VCaP (cell line): ENCODE results near the gene SLC44A5.
"Not testable (repeated sequence)": the region's sequence is repeated elsewhere in the genome, so short reads cannot be mapped to it uniquely, and the experiment has no call there.

Experiments used
- H3K27ac ChIP-seq: fragments of 450-650 bp; 2 replicates; pipeline ENCODE4 v1.5.1; 2017
- TF ChIP-seq, protein P1 (sequence below): fragments of 450-650 bp; conservative IDR thresholded peaks from 2 replicates; pipeline ENCODE4 v1.5.1; 2017; ENCODE audit warnings: mild to moderate bottlenecking, moderate library complexity

SLC44A5 gene

DNA sequence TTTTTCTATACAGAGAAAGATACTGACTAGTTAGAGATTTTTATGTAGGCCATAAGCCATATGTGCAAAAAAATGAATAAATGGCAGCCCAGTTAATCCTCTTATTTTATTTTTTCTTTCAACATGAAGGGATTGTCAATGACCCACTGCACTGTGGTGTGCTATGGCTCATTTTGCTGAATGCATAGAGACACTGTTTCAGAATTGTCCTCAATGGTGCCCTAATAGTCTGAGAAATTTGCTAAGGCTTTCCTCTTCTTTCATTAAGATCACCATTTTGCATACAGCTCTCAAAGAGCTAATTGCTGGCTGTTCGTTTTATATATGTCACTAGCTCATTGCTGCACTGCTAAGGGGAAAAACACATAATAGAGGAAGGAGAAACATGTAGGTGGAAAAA, 189.5 kb downstream of the SLC44A5 start:
- TF ChIP-seq, protein P1, sequence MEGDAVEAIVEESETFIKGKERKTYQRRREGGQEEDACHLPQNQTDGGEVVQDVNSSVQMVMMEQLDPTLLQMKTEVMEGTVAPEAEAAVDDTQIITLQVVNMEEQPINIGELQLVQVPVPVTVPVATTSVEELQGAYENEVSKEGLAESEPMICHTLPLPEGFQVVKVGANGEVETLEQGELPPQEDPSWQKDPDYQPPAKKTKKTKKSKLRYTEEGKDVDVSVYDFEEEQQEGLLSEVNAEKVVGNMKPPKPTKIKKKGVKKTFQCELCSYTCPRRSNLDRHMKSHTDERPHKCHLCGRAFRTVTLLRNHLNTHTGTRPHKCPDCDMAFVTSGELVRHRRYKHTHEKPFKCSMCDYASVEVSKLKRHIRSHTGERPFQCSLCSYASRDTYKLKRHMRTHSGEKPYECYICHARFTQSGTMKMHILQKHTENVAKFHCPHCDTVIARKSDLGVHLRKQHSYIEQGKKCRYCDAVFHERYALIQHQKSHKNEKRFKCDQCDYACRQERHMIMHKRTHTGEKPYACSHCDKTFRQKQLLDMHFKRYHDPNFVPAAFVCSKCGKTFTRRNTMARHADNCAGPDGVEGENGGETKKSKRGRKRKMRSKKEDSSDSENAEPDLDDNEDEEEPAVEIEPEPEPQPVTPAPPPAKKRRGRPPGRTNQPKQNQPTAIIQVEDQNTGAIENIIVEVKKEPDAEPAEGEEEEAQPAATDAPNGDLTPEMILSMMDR = no peak
- H3K27ac ChIP-seq = no peak overlapping the region

DNA sequence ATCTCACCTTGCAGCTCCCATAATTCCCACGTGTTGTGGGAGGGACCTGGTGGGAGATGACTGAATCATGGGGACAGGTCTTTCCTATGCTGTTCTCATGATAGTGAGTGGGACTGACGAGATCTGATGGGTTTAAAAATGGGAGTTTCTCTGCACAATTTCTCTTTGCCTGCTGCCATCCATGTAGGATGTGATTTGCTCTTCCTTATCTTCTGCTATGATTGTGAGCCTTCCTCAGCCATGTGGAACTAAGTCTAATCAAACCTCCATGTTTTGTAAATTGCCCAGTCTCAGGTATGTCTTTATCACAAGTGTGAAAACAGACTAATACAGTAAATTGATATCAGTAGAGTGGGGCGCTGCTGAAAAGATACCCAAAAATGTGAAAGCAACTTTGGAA, 195.7 kb downstream of the SLC44A5 start:
- no peak overlapping the region for H3K27ac ChIP-seq
- TF ChIP-seq, protein P1 = no peak

DNA sequence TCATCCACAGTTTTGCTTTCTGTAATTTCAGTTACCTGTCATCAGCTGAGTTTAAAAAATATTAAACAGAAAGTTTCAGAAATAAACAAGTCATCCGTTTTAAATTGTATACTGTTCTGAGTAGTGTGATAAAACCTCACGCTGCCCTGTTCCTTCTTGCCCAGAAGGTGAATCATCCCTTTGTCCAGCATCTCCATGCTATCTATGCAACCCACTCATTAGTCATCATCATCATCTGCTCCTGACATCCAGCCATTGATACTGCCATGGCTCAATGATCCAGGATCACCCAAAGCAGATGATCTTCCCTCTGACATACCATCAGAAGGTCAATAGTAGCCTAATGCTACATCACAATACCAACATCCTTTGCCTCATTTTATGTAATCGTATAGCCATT, 198.3 kb downstream of the SLC44A5 start:
- TF ChIP-seq, protein P1 = no peak
- H3K27ac ChIP-seq = no peak overlapping the region

DNA sequence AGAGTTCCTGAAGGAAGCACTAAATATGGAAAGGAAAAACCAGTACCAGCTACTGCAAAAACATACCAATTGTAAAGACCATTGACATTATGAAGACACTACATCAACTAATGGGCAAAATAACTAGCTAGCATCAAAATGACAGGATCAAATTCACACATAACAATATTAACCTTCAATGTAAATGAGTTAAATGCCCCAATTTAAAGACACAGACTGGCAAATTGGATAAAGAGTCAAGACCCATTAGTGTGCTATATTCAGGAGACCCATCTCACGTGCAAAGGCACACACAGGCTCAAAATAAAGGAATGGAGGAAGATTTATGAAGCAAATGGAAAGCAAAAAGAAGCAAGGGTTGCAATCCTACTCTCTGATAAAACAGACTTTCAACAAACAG, 206.2 kb downstream of the SLC44A5 start:
- H3K27ac ChIP-seq = not testable (repeated sequence)

DNA sequence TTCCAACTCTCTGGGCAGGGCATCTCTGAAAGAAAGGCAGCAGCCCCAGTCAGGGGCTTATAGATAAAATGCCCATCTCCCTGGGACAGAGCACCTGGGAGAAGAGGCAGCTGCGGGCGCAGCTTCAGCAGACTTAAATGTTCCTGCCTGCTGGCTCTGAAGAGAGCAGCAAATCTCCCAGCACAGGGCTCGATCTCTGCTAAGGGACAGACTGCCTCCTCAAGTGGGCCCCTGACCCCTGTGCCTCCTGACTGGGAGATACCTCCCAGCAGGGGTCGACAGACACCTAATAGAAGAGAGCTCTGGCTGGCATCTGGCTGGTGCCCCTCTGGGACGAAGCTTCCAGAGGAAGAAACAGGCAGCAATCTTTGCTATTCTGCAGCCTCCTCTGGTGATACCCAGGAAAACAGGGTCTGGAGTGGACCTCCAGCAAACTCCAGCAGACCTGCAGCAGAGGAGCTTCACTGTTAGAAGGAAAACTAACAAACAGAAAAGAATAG, 207.7 kb downstream of the SLC44A5 start:
- not testable (repeated sequence) for H3K27ac ChIP-seq

DNA sequence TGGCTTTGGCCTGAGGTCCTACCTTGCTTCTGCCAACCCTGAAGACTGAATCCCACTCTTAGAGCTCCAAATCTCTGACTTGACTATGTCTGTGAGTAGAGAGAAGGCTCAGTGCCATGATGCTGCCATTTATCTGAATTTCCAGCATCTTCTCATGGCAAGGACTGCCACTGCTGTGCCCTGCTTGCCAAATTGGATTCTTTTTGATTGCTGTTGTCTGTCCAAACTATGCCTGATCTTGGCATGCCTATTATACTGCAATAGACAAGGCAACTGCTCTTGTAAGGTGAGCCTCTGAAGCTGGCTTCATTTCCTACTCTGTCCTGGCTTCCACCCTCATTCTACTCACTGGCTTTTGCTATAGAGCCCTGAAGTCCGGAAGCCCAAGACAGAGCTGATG, 210.2 kb downstream of the SLC44A5 start:
- no peak overlapping the region for H3K27ac ChIP-seq
- TF ChIP-seq, protein P1 = no peak

DNA sequence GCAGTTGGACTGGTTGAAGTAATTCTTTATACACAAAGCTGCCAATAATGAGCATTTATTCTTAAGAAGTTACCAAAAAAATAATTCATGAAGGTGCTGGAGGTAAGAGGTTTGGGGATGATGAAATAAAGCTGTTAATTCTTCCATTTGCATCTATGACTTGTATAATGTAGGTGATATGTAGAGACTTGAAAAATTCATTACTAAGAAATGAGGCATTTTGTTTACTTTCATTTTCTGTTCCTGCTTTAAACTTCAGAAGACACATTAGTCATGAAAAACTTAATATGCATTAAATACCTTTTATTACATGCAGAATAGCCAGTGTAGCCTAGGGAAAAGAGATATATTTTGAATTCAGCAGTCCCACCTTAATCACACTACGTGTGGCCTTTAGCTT, 214.2 kb downstream of the SLC44A5 start:
- TF ChIP-seq, protein P1 = no peak
- H3K27ac ChIP-seq = no peak overlapping the region

DNA sequence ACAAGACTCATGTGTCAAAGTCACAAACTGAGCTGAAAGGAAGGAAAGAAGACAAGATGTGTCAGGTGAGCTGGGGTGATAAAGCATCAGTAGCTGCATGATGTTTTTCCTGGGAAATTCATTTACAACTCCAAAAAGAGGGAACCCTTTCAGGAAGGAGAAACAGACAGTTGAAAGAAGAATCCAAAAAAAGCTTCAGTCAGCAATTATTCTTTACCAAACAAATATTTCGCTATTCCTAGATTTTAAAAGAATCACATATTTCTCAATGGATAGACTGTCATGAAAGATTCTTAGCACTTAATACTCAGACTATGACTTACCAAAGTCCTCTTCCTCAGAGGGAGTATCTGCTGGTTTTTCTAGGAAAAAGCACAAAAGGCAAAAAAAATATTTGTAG, 214.7 kb downstream of the SLC44A5 start:
- TF ChIP-seq, protein P1 = no peak
- no peak overlapping the region for H3K27ac ChIP-seq
